ENCODE data around the gene NRXN2. TPM values are rescaled to one million over a fixed set of nuclear protein-coding genes. Genes with fewer than 3 reads are reported as not detected.

NRXN2 gene
- total and polyA plus RNA-seq, 7 donors, result 0.44 to 5.2 (median 1.9) TPM

GRCh38 chr11:64745189-64745520 is 22.2 kb upstream of the NRXN2 start:
- Histone ChIP-seq H3K9me3 (no peaks in the 10 kb centered on the region), H3K27me3 (ENCODE audit: insufficient read depth in 3 of 3, low read length in 2 of 3) (no peaks in the 10 kb centered on the region), H3K4me1 (peaks cover 44% of the 10 kb centered on the region), H3K4me3 (peak overlapping the region; percentile 76), H3K27ac (peak overlapping the region; percentile 82), H3K36me3 (ENCODE audit: insufficient read depth in 1 of 2, low read depth in 1 of 2) (peaks cover 0 to 36% of the 10 kb centered on the region in 2 donors)
- ATAC-seq (no peak), DNase-seq (peak; percentile 80 to 89)
- intact Hi-C loops (cut with DNase I), result no loop called here
- TF ChIP-seq, protein P1, sequence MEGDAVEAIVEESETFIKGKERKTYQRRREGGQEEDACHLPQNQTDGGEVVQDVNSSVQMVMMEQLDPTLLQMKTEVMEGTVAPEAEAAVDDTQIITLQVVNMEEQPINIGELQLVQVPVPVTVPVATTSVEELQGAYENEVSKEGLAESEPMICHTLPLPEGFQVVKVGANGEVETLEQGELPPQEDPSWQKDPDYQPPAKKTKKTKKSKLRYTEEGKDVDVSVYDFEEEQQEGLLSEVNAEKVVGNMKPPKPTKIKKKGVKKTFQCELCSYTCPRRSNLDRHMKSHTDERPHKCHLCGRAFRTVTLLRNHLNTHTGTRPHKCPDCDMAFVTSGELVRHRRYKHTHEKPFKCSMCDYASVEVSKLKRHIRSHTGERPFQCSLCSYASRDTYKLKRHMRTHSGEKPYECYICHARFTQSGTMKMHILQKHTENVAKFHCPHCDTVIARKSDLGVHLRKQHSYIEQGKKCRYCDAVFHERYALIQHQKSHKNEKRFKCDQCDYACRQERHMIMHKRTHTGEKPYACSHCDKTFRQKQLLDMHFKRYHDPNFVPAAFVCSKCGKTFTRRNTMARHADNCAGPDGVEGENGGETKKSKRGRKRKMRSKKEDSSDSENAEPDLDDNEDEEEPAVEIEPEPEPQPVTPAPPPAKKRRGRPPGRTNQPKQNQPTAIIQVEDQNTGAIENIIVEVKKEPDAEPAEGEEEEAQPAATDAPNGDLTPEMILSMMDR (IDR thresholded peaks at IDR 0.05), result no peak
- WGBS, 3 donors, result 1 to 3% (median 1%) methylated on average over 16 to 20 of the region's 20 CpGs

GRCh38 chr11:64744544-64745188 is 21.7 kb upstream of the NRXN2 start:
- DNase-seq (peak in 1 of 2 donors; percentile 65), ATAC-seq (no peak)
- Histone ChIP-seq H3K27ac (peak overlapping the region; percentile 82), H3K9me3 (no peaks in the 10 kb centered on the region), H3K36me3 (ENCODE audit: insufficient read depth in 1 of 2, low read depth in 1 of 2) (peaks cover 0 to 31% of the 10 kb centered on the region in 2 donors), H3K4me3 (peak overlapping the region; percentile 76), H3K27me3 (ENCODE audit: insufficient read depth in 3 of 3, low read length in 2 of 3) (no peaks in the 10 kb centered on the region), H3K4me1 (peaks cover 44% of the 10 kb centered on the region)
- intact Hi-C loops (cut with DNase I), result loop anchor here in 1 of 2 donors (5.0 kb wide), 1 partner anchor 57 kb away; no protein-coding TSS in a partner anchor
- 1 to 2% (median 1%) methylated on average over 22 to 85 of the region's 89 CpGs for WGBS, 3 donors
- TF ChIP-seq, protein P1 (IDR thresholded peaks at IDR 0.05), result no peak

GRCh38 chr11:64743591-64744543 is 20.9 kb upstream of the NRXN2 start, which contains the start of gene RASGRP2:
TSS of gene RASGRP2 (minus strand) at chr11:64744142. CDS start at chr11:64742866, 1,276 bp downstream.
- intact Hi-C loops (cut with DNase I), result loop anchor here in 1 of 2 donors (5.0 kb wide), 1 partner anchor 57 kb away; no protein-coding TSS in a partner anchor
- H3K9me3 ChIP-seq, result no peaks in the 10 kb centered on the region
- peak within 1 kb of the TSS; percentile 76 for H3K4me3 ChIP-seq
- peak; percentile 87 to 94 for DNase-seq
- peaks cover 44% of the 10 kb centered on the region for H3K4me1 ChIP-seq
- TF ChIP-seq, protein P1 (IDR thresholded peaks at IDR 0.05), result peak; percentile 70
- peak within 1 kb of the TSS; percentile 82 for H3K27ac ChIP-seq
- H3K27me3 ChIP-seq (ENCODE audit: insufficient read depth in 3 of 3, low read length in 2 of 3), result no peaks in the 10 kb centered on the region
- peak; percentile 70 to 82 (median 76) for ATAC-seq
- 1 to 2% (median 1%) methylated on average over 46 to 57 of the region's 57 CpGs for WGBS, 3 donors
- H3K36me3 ChIP-seq (ENCODE audit: insufficient read depth in 1 of 2, low read depth in 1 of 2), result peaks cover 0 to 23% of the 10 kb centered on the region in 2 donors

DNA sequence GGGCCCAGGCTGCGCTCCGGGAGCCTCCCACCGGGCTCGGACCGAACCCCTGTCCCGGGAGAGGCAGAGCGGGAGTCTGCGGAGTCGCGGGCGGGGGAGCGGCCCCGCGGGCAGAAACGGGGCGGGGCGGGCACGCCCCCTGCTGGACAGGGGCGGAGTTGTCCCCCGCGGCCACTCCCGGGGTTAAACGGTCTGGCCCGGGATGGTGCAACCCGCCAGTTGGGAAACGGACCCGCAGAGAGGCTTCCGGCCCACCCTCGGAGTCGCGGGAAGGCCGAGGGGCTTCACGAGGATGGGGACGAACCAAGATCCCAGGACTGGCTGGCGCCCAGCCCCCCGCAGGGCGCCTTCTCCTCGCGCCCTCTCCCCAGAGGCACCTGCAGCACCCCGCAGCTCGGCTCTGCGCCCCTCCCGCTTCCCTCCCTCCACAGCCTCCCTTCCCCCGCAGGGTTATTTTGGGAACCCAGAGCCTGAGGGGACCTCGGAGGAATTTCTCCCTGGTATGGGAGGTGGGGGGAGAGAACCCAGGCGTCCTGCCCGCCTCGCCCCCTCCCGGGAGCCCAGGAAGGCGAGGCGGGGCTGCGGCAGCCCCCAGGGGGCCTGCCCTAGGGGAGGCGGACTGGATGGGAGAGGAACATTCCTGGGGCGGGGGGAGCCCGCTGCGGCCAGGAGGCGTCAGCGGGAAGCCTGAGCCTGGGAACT is 20.0 kb upstream of the NRXN2 start:
- peaks cover 44% of the 10 kb centered on the region for H3K4me1 ChIP-seq
- H3K27me3 ChIP-seq (ENCODE audit: insufficient read depth in 3 of 3, low read length in 2 of 3), result no peaks in the 10 kb centered on the region
- H3K4me3 ChIP-seq, result peak overlapping the region; percentile 76
- no peaks in the 10 kb centered on the region for H3K9me3 ChIP-seq
- DNase-seq, result peak; percentile 87 to 93
- WGBS, 3 donors, result 0 to 1% (median 1%) methylated on average over 34 to 58 of the region's 58 CpGs
- peak; percentile 61 to 79 (median 74) for ATAC-seq
- peak overlapping the region; percentile 82 for H3K27ac ChIP-seq
- intact Hi-C loops (cut with DNase I), result loop anchor here in 1 of 2 donors (5.0 kb wide), 1 partner anchor 56 kb away; no protein-coding TSS in a partner anchor
- H3K36me3 ChIP-seq (ENCODE audit: insufficient read depth in 1 of 2, low read depth in 1 of 2), result peaks cover 0 to 15% of the 10 kb centered on the region in 2 donors
- TF ChIP-seq, protein P1 (IDR thresholded peaks at IDR 0.05), result peak; percentile 91
